ENCODE results near the gene VSIR.

- TF ChIP-seq CTCF (IDR thresholded peaks at IDR 0.05) (no peak), POLR2A (IDR thresholded peaks at IDR 0.05) (no peak), EP300 (IDR thresholded peaks at IDR 0.05; ENCODE audit: low read depth) (no peak)
Measured at GRCh38 chr10:71714031-71714410, 59.3 kb downstream of the VSIR start.

All from transverse colon (tissue), 3 donors.